HL-60 (cell line): Measurements from ENCODE around the gene KRT82.

Experiments used
- CTCF ChIP-seq: IDR thresholded peaks from one replicate; pipeline ENCODE4 v1.5.1; 2011; ENCODE audit warnings: low read length, control low read depth, inconsistent platforms; ENCODE audit not compliant: insufficient read depth
- GABPA ChIP-seq: IDR thresholded peaks from 2 replicates; pipeline ENCODE4 v1.6.1; 2012; ENCODE audit warnings: low read depth
- POLR2AphosphoS5 ChIP-seq: IDR thresholded peaks from 2 replicates; pipeline ENCODE4 v1.6.1; 2012; ENCODE audit warnings: low read depth
- REST ChIP-seq: IDR thresholded peaks from 2 replicates; pipeline ENCODE4 v1.6.1; 2012; ENCODE audit warnings: low read depth; ENCODE audit not compliant: insufficient replicate concordance
- SPI1 ChIP-seq: IDR thresholded peaks from 2 replicates; pipeline ENCODE4 v1.6.1; 2012; ENCODE audit warnings: low read depth, mild to moderate bottlenecking, borderline replicate concordance

- no peak for TF ChIP-seq CTCF
- no peak for TF ChIP-seq POLR2AphosphoS5
- no peak for TF ChIP-seq REST
- no peak for TF ChIP-seq GABPA
- TF ChIP-seq SPI1: no peak
Observed at GRCh38 chr12:52379536-52379935, 26.6 kb downstream of the KRT82 start.
